Neural cell (in vitro differentiated cells): ENCODE data around the gene THOP1. TPM values are rescaled to one million over a fixed set of nuclear protein-coding genes. Genes with fewer than 3 reads are reported as not detected.

Experiments
- H2AFZ ChIP-seq: fragments of 200-600, 300-800 bp; sonication (generic), shearing (Covaris generic); 2 replicates; pipeline ENCODE4 v1.6.0; 2014; ENCODE audit warnings: low read depth, mild to moderate bottlenecking, antibody characterized with exemption, low read length, moderate library complexity
- H3F3A ChIP-seq: fragments of 200-600 bp; shearing (Covaris generic); 2 replicates; pipeline ENCODE4 v1.6.1; 2016; ENCODE audit warnings: mild to moderate bottlenecking, moderate library complexity, mixed read lengths, antibody characterized with exemption, low read length; ENCODE audit not compliant: insufficient read depth, poor library complexity, severe bottlenecking
- H3K27ac ChIP-seq: fragments of 200-600, 300-800 bp; sonication (generic), shearing (Covaris generic); 2 replicates; pipeline ENCODE4 v1.5.1; 2014; ENCODE audit warnings: mild to moderate bottlenecking, low read length, moderate library complexity
- H3K27me3 ChIP-seq: fragments of 300-800, 200-600 bp; sonication (generic), shearing (Covaris generic); 2 replicates; pipeline ENCODE4 v1.6.0; 2014; ENCODE audit warnings: mild to moderate bottlenecking, low read depth, low read length, moderate library complexity; ENCODE audit not compliant: insufficient read depth
- H3K36me3 ChIP-seq: fragments of 300-800, 200-600 bp; sonication (generic), shearing (Covaris generic); 2 replicates; pipeline ENCODE4 v1.5.1; 2014; ENCODE audit warnings: mild to moderate bottlenecking, antibody characterized with exemption, low read length, moderate library complexity; ENCODE audit not compliant: insufficient read depth
- H3K4me2 ChIP-seq: fragments of 300-800, 200-600 bp; sonication (generic), shearing (Covaris generic); 2 replicates; pipeline ENCODE4 v1.6.0; 2014; ENCODE audit warnings: mild to moderate bottlenecking, low read length
- H3K4me3 ChIP-seq: fragments of 300-800, 200-600 bp; sonication (generic), shearing (Covaris generic); 2 replicates; pipeline ENCODE4 v1.5.1; 2014; ENCODE audit warnings: mild to moderate bottlenecking, low read length, moderate library complexity
- H3K79me2 ChIP-seq: fragments of 200-600 bp; shearing (Covaris generic); replicated peaks from 2 replicates; pipeline ENCODE4 v1.6.0; 2014; ENCODE audit warnings: mild to moderate bottlenecking, low read length, moderate library complexity; ENCODE audit not compliant: insufficient read depth
- H3K9ac ChIP-seq: fragments of 300-800, 200-600 bp; sonication (generic), shearing (Covaris generic); 2 replicates; pipeline ENCODE4 v1.6.1; 2016; ENCODE audit warnings: mild to moderate bottlenecking, low read length, mixed read lengths
- H3K9me2 ChIP-seq: fragments of 200-600 bp; shearing (Covaris generic); 2 replicates; pipeline ENCODE4 v1.6.1; 2016; ENCODE audit warnings: mild to moderate bottlenecking, low read length, mixed read lengths; ENCODE audit not compliant: insufficient read depth
- H3K9me3 ChIP-seq: fragments of 200-600, 300-800 bp; sonication (generic), shearing (Covaris generic); 2 replicates; pipeline ENCODE4 v1.6.1; 2016; ENCODE audit warnings: mild to moderate bottlenecking, mixed run types, low read length, moderate library complexity, mixed read lengths
- H4K20me1 ChIP-seq: fragments of 200-600 bp; shearing (Covaris generic); 2 replicates; pipeline ENCODE4 v1.6.1; 2016; ENCODE audit warnings: mild to moderate bottlenecking, mixed run types; ENCODE audit not compliant: insufficient read depth
- EP300 ChIP-seq: fragments of 450-650 bp; conservative IDR thresholded peaks from 2 replicates; pipeline ENCODE4 v1.6.1; 2014; ENCODE audit warnings: antibody characterized with exemption, mild to moderate bottlenecking, moderate library complexity; ENCODE audit not compliant: poor library complexity, severe bottlenecking
- EZH2 ChIP-seq: fragments of 200-600, 300-800 bp; shearing (Covaris generic), sonication (generic); IDR thresholded peaks from 2 replicates; pipeline ENCODE4 v1.6.1; 2014; ENCODE audit warnings: antibody characterized with exemption, low read length, borderline replicate concordance, mild to moderate bottlenecking; ENCODE audit not compliant: insufficient read depth, poor library complexity, severe bottlenecking
- MXI1 ChIP-seq: fragments of 450-650 bp; conservative IDR thresholded peaks from 2 replicates; pipeline ENCODE4 v1.6.1; 2014; ENCODE audit warnings: antibody characterized with exemption, mild to moderate bottlenecking; ENCODE audit not compliant: poor library complexity, severe bottlenecking
- POLR2AphosphoS5 ChIP-seq: IDR thresholded peaks from 2 replicates; pipeline ENCODE4 v1.6.1; 2012
- RAD21 ChIP-seq: fragments of 450-650 bp; conservative IDR thresholded peaks from 2 replicates; pipeline ENCODE4 v1.6.1; 2014; ENCODE audit warnings: antibody characterized with exemption, mild to moderate bottlenecking, moderate library complexity
- SMC3 ChIP-seq: fragments of 450-650 bp; conservative IDR thresholded peaks from 2 replicates; pipeline ENCODE4 v1.6.1; 2014; ENCODE audit warnings: antibody characterized with exemption, mild to moderate bottlenecking, moderate library complexity; ENCODE audit not compliant: poor library complexity
- TAF1 ChIP-seq: IDR thresholded peaks from 2 replicates; pipeline ENCODE4 v1.6.1; 2012; ENCODE audit warnings: low read depth
- polyA plus RNA-seq: library from polyadenylated mRNA; depleted of rRNA; stranded (reverse); fragments of >200 nt; gene quantifications from 2 replicates; pipeline ENCODE4 v1.2.3, GENCODE V29; 2014
- TF ChIP-seq, protein P1 (sequence below): fragments of 450-650 bp; IDR thresholded peaks from 2 replicates; pipeline ENCODE4 v1.5.1; 2014; ENCODE audit warnings: antibody characterized with exemption, mild to moderate bottlenecking, moderate library complexity; ENCODE audit not compliant: poor library complexity, severe bottlenecking
- TF ChIP-seq, protein P2 (sequence below): IDR thresholded peaks from 2 replicates; pipeline ENCODE4 v1.6.1; 2012; ENCODE audit warnings: borderline replicate concordance

The THOP1 gene
- polyA plus RNA-seq, 1 donor from 2014 or later: 113 TPM

GRCh38 chr19:2790194-2790556 lies 4.9 kb downstream of the THOP1 start:
- Histone ChIP-seq H3K27me3 (no peaks in the 10 kb centered on the region), H3K9me3 (no peaks in the 10 kb centered on the region), H3K9ac (no peak overlapping the region), H3K4me3 (no peak overlapping the region), H3K4me2 (no peak overlapping the region), H3F3A (no peaks in the 10 kb centered on the region), H2AFZ (no peak overlapping the region), H4K20me1 (no peaks in the 10 kb centered on the region), H3K27ac (no peak overlapping the region), H3K79me2 (peaks cover 23% of the 10 kb centered on the region), H3K36me3 (no peaks in the 10 kb centered on the region), H3K9me2 (no peaks in the 10 kb centered on the region)
- TF ChIP-seq POLR2AphosphoS5: no peak
- no peak for TF ChIP-seq SMC3

- Histone ChIP-seq H3K9me2 (no peaks in the 10 kb centered on the region), H3F3A (no peaks in the 10 kb centered on the region), H3K4me2 (no peak overlapping the region), H3K9me3 (no peaks in the 10 kb centered on the region), H3K36me3 (no peaks in the 10 kb centered on the region), H3K9ac (no peak overlapping the region), H2AFZ (no peak overlapping the region), H3K79me2 (peaks cover 19% of the 10 kb centered on the region), H4K20me1 (no peaks in the 10 kb centered on the region), H3K27ac (no peak overlapping the region), H3K4me3 (no peak overlapping the region), H3K27me3 (no peaks in the 10 kb centered on the region)
- TF ChIP-seq EP300 (no peak), TAF1 (no peak), RAD21 (no peak), POLR2AphosphoS5 (no peak), EZH2 (no peak), SMC3 (no peak), MXI1 (no peak)
- TF ChIP-seq, protein P1, sequence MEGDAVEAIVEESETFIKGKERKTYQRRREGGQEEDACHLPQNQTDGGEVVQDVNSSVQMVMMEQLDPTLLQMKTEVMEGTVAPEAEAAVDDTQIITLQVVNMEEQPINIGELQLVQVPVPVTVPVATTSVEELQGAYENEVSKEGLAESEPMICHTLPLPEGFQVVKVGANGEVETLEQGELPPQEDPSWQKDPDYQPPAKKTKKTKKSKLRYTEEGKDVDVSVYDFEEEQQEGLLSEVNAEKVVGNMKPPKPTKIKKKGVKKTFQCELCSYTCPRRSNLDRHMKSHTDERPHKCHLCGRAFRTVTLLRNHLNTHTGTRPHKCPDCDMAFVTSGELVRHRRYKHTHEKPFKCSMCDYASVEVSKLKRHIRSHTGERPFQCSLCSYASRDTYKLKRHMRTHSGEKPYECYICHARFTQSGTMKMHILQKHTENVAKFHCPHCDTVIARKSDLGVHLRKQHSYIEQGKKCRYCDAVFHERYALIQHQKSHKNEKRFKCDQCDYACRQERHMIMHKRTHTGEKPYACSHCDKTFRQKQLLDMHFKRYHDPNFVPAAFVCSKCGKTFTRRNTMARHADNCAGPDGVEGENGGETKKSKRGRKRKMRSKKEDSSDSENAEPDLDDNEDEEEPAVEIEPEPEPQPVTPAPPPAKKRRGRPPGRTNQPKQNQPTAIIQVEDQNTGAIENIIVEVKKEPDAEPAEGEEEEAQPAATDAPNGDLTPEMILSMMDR: no peak
- TF ChIP-seq, protein P2, sequence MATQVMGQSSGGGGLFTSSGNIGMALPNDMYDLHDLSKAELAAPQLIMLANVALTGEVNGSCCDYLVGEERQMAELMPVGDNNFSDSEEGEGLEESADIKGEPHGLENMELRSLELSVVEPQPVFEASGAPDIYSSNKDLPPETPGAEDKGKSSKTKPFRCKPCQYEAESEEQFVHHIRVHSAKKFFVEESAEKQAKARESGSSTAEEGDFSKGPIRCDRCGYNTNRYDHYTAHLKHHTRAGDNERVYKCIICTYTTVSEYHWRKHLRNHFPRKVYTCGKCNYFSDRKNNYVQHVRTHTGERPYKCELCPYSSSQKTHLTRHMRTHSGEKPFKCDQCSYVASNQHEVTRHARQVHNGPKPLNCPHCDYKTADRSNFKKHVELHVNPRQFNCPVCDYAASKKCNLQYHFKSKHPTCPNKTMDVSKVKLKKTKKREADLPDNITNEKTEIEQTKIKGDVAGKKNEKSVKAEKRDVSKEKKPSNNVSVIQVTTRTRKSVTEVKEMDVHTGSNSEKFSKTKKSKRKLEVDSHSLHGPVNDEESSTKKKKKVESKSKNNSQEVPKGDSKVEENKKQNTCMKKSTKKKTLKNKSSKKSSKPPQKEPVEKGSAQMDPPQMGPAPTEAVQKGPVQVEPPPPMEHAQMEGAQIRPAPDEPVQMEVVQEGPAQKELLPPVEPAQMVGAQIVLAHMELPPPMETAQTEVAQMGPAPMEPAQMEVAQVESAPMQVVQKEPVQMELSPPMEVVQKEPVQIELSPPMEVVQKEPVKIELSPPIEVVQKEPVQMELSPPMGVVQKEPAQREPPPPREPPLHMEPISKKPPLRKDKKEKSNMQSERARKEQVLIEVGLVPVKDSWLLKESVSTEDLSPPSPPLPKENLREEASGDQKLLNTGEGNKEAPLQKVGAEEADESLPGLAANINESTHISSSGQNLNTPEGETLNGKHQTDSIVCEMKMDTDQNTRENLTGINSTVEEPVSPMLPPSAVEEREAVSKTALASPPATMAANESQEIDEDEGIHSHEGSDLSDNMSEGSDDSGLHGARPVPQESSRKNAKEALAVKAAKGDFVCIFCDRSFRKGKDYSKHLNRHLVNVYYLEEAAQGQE: no peak
These were observed 5.4 kb downstream of the THOP1 start for GRCh38 chr19:2790557-2791271.

DNA sequence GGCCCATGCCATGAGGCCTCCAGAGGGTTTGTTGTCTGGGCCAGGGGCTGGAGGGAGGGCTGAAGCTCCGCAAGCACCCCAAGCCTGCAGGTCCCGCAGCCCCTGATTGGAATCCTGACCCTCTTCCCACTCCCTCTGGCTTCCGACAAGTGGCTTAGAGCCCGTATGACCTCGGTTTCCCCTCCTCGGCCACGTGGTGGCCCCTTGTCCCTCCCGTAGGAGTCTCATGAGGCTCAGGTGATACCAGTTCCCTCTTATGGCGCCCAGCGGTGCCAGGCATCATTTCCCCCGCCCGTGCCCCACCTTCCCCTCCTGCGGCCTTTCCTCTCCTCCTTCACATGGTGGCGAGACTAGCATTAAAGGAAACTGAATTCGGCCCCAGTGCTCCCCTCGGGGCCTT lies 6.1 kb downstream of the THOP1 start:
- Histone ChIP-seq H3K27me3 (no peaks in the 10 kb centered on the region), H3K9me3 (no peaks in the 10 kb centered on the region), H3K9ac (no peak overlapping the region), H3K36me3 (no peaks in the 10 kb centered on the region), H3K27ac (no peak overlapping the region), H3K4me3 (no peak overlapping the region), H3K9me2 (no peaks in the 10 kb centered on the region), H2AFZ (no peak overlapping the region), H4K20me1 (no peaks in the 10 kb centered on the region), H3F3A (no peaks in the 10 kb centered on the region), H3K79me2 (peaks cover 12% of the 10 kb centered on the region), H3K4me2 (no peak overlapping the region)
- TF ChIP-seq EP300 (no peak), SMC3 (no peak), TAF1 (no peak), RAD21 (no peak), MXI1 (no peak)
